Kidney epithelial cell (primary cell): ENCODE results near the gene SH3GL2. TPM values are rescaled to one million over a fixed set of nuclear protein-coding genes. Genes with fewer than 3 reads are reported as not detected.
A peak's percentile ranks its signal among the peaks of the same experiment; 100 is the strongest.

Experiments used
- DNase-seq: peaks from one replicate; pipeline ENCODE4 v3.0.0-alpha.2; 2010; ENCODE audit warnings: low read depth
- H3K27me3 ChIP-seq: 2 replicates; pipeline ENCODE4 v1.6.0; 2011; ENCODE audit warnings: low read length; ENCODE audit not compliant: control insufficient read depth, insufficient read depth
- H3K36me3 ChIP-seq: 2 replicates; pipeline ENCODE4 v1.5.1; 2011; ENCODE audit warnings: low read length; ENCODE audit not compliant: control insufficient read depth, insufficient read depth
- H3K4me3 ChIP-seq: 2 replicates; pipeline ENCODE4 v1.5.1; 2011; ENCODE audit warnings: low read depth, mild to moderate bottlenecking, control low read depth, low read length
- CTCF ChIP-seq: IDR thresholded peaks from 2 replicates; pipeline ENCODE4 v1.5.1; 2011; ENCODE audit warnings: mild to moderate bottlenecking, moderate library complexity, low read length, control low read depth, inconsistent platforms; ENCODE audit not compliant: insufficient read depth, poor library complexity, severe bottlenecking
- total RNA-seq: library from RNA; depleted of rRNA; stranded (reverse); fragments of >200 nt; gene quantifications from 2 replicates; pipeline ENCODE4 v1.2.3, GENCODE V29; 2015

The SH3GL2 gene
- total RNA-seq, 1 donor from 2014 or later = 3.5 TPM

- peak overlapping the region; percentile 44 for H3K4me3 ChIP-seq
- no peak for TF ChIP-seq CTCF
- DNase-seq = no peak
- no peaks in the 10 kb centered on the region for H3K36me3 ChIP-seq
- peaks cover 21% of the 10 kb centered on the region for H3K27me3 ChIP-seq
Measured at GRCh38 chr9:17578577-17578910, 322 bp upstream of the SH3GL2 start.

- H3K27me3 ChIP-seq = peaks cover 21% of the 10 kb centered on the region
- no peaks in the 10 kb centered on the region for H3K36me3 ChIP-seq
- no peak overlapping the region for H3K4me3 ChIP-seq
- DNase-seq = no peak
- no peak for TF ChIP-seq CTCF
Measured at GRCh38 chr9:17580119-17580518, 1.3 kb downstream of the SH3GL2 start.

GRCh38 chr9:17587113-17587512 lies 8.2 kb downstream of the SH3GL2 start:
- DNase-seq = no peak
- Histone ChIP-seq H3K36me3 (no peaks in the 10 kb centered on the region), H3K27me3 (peaks cover 3% of the 10 kb centered on the region), H3K4me3 (no peak overlapping the region)
- no peak for TF ChIP-seq CTCF

- peaks cover 3% of the 10 kb centered on the region for H3K27me3 ChIP-seq
- DNase-seq = no peak
- no peak overlapping the region for H3K4me3 ChIP-seq
- H3K36me3 ChIP-seq = no peaks in the 10 kb centered on the region
- no peak for TF ChIP-seq CTCF
Measured at GRCh38 chr9:17588395-17588794, 9.5 kb downstream of the SH3GL2 start.

GRCh38 chr9:17588941-17589340 lies 10.1 kb downstream of the SH3GL2 start:
- Histone ChIP-seq H3K36me3 (no peaks in the 10 kb centered on the region), H3K4me3 (no peak overlapping the region), H3K27me3 (peaks cover 3% of the 10 kb centered on the region)
- DNase-seq = no peak
- no peak for TF ChIP-seq CTCF

- DNase-seq = no peak
- Histone ChIP-seq H3K4me3 (no peak overlapping the region), H3K36me3 (no peaks in the 10 kb centered on the region), H3K27me3 (peaks cover 3% of the 10 kb centered on the region)
- no peak for TF ChIP-seq CTCF
Measured at GRCh38 chr9:17589771-17590170, 10.9 kb downstream of the SH3GL2 start.
